ENCODE data around the gene SCAPER. TPM values are rescaled to one million over a fixed set of nuclear protein-coding genes. Genes with fewer than 3 reads are reported as not detected.

SCAPER gene
- total RNA-seq, 3 donors from 2014 or later, result 19.5 to 49.8 (median 28.5) TPM

- no peak overlapping the region for H3K27ac ChIP-seq
- H3K27me3 ChIP-seq, result no peaks in the 10 kb centered on the region
- no peak overlapping the region for H3K4me3 ChIP-seq
- TF ChIP-seq, protein P1, sequence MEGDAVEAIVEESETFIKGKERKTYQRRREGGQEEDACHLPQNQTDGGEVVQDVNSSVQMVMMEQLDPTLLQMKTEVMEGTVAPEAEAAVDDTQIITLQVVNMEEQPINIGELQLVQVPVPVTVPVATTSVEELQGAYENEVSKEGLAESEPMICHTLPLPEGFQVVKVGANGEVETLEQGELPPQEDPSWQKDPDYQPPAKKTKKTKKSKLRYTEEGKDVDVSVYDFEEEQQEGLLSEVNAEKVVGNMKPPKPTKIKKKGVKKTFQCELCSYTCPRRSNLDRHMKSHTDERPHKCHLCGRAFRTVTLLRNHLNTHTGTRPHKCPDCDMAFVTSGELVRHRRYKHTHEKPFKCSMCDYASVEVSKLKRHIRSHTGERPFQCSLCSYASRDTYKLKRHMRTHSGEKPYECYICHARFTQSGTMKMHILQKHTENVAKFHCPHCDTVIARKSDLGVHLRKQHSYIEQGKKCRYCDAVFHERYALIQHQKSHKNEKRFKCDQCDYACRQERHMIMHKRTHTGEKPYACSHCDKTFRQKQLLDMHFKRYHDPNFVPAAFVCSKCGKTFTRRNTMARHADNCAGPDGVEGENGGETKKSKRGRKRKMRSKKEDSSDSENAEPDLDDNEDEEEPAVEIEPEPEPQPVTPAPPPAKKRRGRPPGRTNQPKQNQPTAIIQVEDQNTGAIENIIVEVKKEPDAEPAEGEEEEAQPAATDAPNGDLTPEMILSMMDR (IDR thresholded peaks at IDR 0.05), result no peak
- TF ChIP-seq POLR2AphosphoS5 (IDR thresholded peaks at IDR 0.05), result no peak
- no peak for TF ChIP-seq POLR2A (IDR thresholded peaks at IDR 0.05)
- H3K36me3 ChIP-seq, result no peaks in the 10 kb centered on the region
- intact Hi-C loops (cut with DNase I; ENCODE audit: low total_unique reads), result no loop called here
- peaks cover 0 to 6% of the 10 kb centered on the region in 2 donors for H3K4me1 ChIP-seq
- H3K9me3 ChIP-seq, result peaks cover 0 to 3% of the 10 kb centered on the region in 2 donors
- DNase-seq (ENCODE audit: low spot score in 2 of 2), result no peak
These were observed 329.5 kb downstream of the SCAPER start for GRCh38 chr15:76575679-76576078.

DNA sequence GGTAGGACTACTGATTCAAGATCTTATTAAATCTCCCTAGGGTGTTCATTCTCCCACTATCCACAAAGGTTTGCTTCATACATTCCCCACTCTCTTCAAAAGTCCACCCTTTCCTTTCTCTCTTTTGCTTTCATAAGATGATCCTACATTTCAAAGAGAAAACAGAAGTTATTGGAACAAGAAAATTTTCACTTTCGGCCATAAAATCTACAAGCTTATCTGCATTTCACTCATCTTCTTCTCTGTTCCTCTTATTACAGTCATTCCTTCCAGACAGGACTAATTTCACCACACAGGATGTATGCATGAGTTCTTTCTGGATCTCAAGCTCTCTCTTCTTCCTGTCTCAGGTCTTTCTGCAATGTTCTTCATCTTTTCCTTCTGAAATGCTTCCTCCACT, 329.9 kb downstream of the SCAPER start:
- no peak for DNase-seq (ENCODE audit: low spot score in 2 of 2)
- H3K9me3 ChIP-seq, result no peaks in the 10 kb centered on the region
- TF ChIP-seq, protein P1 (IDR thresholded peaks at IDR 0.05), result no peak
- TF ChIP-seq POLR2A (IDR thresholded peaks at IDR 0.05), result no peak
- TF ChIP-seq POLR2AphosphoS5 (IDR thresholded peaks at IDR 0.05), result no peak
- no peak overlapping the region for H3K4me3 ChIP-seq
- no peak overlapping the region for H3K27ac ChIP-seq
- peaks cover 0 to 6% of the 10 kb centered on the region in 2 donors for H3K4me1 ChIP-seq
- no peaks in the 10 kb centered on the region for H3K27me3 ChIP-seq
- intact Hi-C loops (cut with DNase I; ENCODE audit: low total_unique reads), result no loop called here
- H3K36me3 ChIP-seq, result no peaks in the 10 kb centered on the region

GRCh38 chr15:76572983-76573314, 332.2 kb downstream of the SCAPER start:
- no peak for TF ChIP-seq POLR2A (IDR thresholded peaks at IDR 0.05)
- TF ChIP-seq POLR2AphosphoS5 (IDR thresholded peaks at IDR 0.05), result no peak
- TF ChIP-seq, protein P1 (IDR thresholded peaks at IDR 0.05), result no peak
- DNase-seq (ENCODE audit: low spot score in 2 of 2), result no peak
- Histone ChIP-seq H3K27me3 (no peaks in the 10 kb centered on the region), H3K27ac (no peak overlapping the region), H3K4me1 (peaks cover 0 to 6% of the 10 kb centered on the region in 2 donors), H3K9me3 (no peaks in the 10 kb centered on the region), H3K4me3 (no peak overlapping the region), H3K36me3 (no peaks in the 10 kb centered on the region)
- intact Hi-C loops (cut with DNase I; ENCODE audit: low total_unique reads), result no loop called here

DNA sequence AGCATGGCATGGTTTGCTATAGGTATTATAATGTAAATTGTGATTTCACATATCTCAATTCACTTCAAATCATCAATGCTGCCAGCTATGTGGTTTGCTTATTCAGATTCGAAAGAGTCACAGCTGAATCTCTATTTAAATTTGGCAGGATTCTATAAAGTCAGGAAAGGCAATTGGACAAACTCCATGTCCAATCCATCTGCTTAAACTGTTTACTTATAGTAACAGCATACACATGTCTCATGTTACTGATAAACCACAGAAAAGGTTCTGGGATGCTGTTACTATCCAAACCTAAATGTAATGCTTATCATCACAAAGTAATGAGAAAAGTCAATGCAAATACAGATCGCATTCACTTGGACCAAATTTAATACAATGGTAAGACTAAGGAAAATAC, 338.9 kb downstream of the SCAPER start:
- H3K4me1 ChIP-seq, result no peaks in the 10 kb centered on the region
- no peak overlapping the region for H3K27ac ChIP-seq
- intact Hi-C loops (cut with DNase I; ENCODE audit: low total_unique reads), result no loop called here
- TF ChIP-seq, protein P1 (IDR thresholded peaks at IDR 0.05), result no peak
- TF ChIP-seq POLR2A (IDR thresholded peaks at IDR 0.05) (no peak), POLR2AphosphoS5 (IDR thresholded peaks at IDR 0.05) (no peak)
- no peak for DNase-seq (ENCODE audit: low spot score in 2 of 2)
- no peaks in the 10 kb centered on the region for H3K9me3 ChIP-seq
- no peaks in the 10 kb centered on the region for H3K36me3 ChIP-seq
- H3K4me3 ChIP-seq, result no peak overlapping the region
- H3K27me3 ChIP-seq, result no peaks in the 10 kb centered on the region

GRCh38 chr15:76565366-76565765, 339.8 kb downstream of the SCAPER start:
- intact Hi-C loops (cut with DNase I; ENCODE audit: low total_unique reads), result no loop called here
- Histone ChIP-seq H3K36me3 (no peaks in the 10 kb centered on the region), H3K4me3 (no peak overlapping the region), H3K4me1 (no peaks in the 10 kb centered on the region), H3K27me3 (no peaks in the 10 kb centered on the region), H3K27ac (no peak overlapping the region), H3K9me3 (no peaks in the 10 kb centered on the region)
- TF ChIP-seq POLR2AphosphoS5 (IDR thresholded peaks at IDR 0.05) (no peak), POLR2A (IDR thresholded peaks at IDR 0.05) (no peak)
- TF ChIP-seq, protein P1 (IDR thresholded peaks at IDR 0.05), result no peak
- DNase-seq (ENCODE audit: low spot score in 2 of 2), result no peak

Measured in breast epithelium (tissue), 4 donors.